ENCODE results near the gene TXLNA.

DNA sequence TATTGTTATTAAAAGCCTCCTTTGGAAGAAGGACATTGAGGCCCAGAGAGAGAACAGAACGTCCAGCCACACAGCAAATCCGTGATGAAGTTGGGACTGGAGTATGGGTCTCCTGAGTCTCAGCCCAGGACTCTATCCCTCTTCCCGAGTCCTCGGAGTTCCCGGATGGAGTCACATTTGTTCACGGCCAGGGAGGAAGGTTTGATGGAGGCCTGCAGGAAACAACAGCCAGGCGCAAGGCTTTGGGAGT is 357 bp upstream of the TXLNA start:
- TF ChIP-seq, protein P1, sequence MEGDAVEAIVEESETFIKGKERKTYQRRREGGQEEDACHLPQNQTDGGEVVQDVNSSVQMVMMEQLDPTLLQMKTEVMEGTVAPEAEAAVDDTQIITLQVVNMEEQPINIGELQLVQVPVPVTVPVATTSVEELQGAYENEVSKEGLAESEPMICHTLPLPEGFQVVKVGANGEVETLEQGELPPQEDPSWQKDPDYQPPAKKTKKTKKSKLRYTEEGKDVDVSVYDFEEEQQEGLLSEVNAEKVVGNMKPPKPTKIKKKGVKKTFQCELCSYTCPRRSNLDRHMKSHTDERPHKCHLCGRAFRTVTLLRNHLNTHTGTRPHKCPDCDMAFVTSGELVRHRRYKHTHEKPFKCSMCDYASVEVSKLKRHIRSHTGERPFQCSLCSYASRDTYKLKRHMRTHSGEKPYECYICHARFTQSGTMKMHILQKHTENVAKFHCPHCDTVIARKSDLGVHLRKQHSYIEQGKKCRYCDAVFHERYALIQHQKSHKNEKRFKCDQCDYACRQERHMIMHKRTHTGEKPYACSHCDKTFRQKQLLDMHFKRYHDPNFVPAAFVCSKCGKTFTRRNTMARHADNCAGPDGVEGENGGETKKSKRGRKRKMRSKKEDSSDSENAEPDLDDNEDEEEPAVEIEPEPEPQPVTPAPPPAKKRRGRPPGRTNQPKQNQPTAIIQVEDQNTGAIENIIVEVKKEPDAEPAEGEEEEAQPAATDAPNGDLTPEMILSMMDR (IDR thresholded peaks at IDR 0.05; ENCODE audit: insufficient read depth, low read length, poor library complexity, severe bottlenecking): no peak
- TF ChIP-seq EZH2phosphoT487 (conservative IDR thresholded peaks at IDR 0.05; ENCODE audit: low read length): no peak
